Activated T-helper 9 cell treated with anti-CD3 and anti-CD28 coated beads, Interleukin-2, amount 50 U/mL, for 16 hours (primary cell): Measurements from ENCODE around the gene RYR1.
A peak's percentile ranks its signal among the peaks of the same experiment; 100 is the strongest.
"Not testable (repeated sequence)": the region's sequence is repeated elsewhere in the genome, so short reads cannot be mapped to it uniquely, and the experiment has no call there.

Experiments used
- DNase-seq: peaks from one replicate; pipeline ENCODE4 v3.0.0-alpha.2; 2020; ENCODE audit warnings: low read depth

The RYR1 gene

DNA sequence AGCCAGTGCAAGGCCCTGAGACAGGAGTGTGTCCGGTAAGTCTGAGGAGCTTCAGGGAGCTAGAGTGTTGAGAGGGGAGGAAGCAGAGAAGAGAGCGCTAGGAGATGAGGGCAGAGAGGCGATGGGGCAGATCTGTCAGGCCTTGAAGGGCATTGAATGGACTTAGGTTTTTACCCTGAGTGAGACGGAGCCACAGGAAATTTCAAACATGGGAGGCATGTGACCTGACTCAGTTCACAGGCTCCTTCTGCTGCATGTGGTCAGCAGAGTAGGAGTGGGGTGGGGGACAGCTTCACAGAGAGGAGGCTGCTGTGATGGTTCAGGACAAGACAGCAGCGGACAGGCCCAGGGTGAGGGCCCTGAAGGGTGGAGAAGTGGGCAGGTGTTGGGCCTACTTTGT is 33.1 kb upstream of the RYR1 start:
- no peak for DNase-seq

DNA sequence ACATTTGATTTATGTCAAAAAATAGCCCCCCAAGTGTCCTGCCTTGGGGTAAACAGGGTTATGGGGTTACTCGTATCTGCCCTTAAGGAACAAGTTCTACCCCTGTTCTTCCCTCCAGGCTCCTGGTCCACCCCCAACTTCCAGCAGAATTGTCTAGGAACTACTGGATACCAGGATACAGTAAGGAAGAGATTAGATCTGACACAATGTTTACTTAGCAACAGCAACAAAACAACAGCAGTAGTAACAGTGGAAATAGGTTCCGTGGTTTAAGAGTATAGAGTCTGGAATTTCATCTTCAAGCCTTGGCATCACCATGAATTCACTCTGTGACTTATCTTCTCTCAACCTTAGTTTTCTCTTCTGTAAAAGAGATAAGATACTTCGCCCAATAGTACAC is 32.3 kb upstream of the RYR1 start:
- no peak for DNase-seq

GRCh38 chr19:38402623-38402966 is 30.9 kb upstream of the RYR1 start:
- no peak for DNase-seq

GRCh38 chr19:38402967-38403674 is 30.4 kb upstream of the RYR1 start, which contains the start of gene FAM98C:
Gene FAM98C, plus strand, starts transcription at chr19:38403093. Its CDS starts 61 bp downstream, at chr19:38403154.
- peak; percentile 97 for DNase-seq

DNA sequence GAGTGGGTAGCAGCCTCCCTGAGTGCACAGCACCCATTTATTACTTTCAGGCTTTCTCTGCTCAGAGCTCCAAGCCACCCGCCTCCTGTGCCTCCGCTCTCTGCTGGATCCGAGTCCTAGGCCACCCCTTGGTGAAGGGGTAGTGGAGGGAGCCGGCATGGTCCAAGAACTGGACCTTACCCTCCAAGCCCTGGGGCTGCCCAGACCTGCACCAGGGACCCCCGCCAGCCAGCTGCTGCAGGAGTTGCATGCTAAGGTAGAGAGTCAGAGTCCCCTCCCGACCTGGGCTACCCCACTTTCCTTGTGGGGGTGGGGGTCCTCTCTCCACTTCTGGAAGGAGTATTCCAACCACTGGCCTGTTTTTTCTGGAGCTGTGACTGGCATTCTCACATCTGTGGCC is 28.6 kb upstream of the RYR1 start:
- no peak for DNase-seq

DNA sequence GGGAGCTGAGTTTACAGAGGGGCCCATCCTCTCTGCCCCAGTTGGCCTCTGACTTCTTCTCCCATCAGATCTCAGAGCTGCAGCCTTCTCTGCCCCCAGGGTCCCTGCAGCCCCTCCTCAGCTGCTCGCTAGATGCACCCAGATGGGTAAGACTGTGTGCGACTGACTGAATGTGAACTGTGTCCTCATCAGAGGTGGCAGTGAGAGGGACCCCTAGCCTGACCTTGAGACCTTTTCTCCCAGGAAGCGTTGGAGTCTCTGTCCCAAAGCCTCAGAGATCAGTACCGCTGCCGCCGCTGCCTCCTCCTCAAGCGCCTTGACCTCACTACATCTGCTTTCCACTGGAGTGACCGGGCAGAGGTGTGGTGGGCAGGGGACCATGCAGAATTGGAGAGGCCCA is 28.2 kb upstream of the RYR1 start:
- DNase-seq, result no peak

- DNase-seq, result no peak
Observed at GRCh38 chr19:38409631-38410133, 23.8 kb upstream of the RYR1 start.

DNA sequence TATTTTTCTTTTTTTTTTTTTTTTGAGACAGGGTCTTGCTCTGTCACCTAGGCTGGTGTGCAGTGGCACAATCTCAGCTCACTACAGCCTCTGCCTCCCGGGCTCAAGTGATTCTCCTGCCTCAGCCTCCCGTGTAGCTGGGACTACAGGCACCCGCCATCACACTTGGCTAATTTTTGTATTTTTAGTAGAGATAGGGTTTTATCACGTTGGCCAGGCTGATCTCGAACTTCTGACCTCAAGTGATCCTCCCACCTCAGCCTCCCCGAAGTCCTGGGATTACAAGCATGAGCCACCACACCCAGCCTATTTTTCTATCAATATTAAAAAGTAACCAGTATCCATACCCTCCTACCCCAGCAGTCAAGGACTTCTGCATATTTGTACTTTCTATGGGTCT is 23.1 kb upstream of the RYR1 start:
- DNase-seq, result not testable (repeated sequence)

- no peak for DNase-seq
Observed at GRCh38 chr19:38411041-38411712, 22.3 kb upstream of the RYR1 start.

GRCh38 chr19:38411898-38412297 is 21.6 kb upstream of the RYR1 start:
- DNase-seq, result not testable (repeated sequence)

GRCh38 chr19:38412491-38412890 is 21.0 kb upstream of the RYR1 start:
- DNase-seq, result no peak

GRCh38 chr19:38412961-38413360 is 20.5 kb upstream of the RYR1 start:
- no peak for DNase-seq

- DNase-seq, result no peak
Observed at GRCh38 chr19:38413416-38413815, 20.1 kb upstream of the RYR1 start.

DNA sequence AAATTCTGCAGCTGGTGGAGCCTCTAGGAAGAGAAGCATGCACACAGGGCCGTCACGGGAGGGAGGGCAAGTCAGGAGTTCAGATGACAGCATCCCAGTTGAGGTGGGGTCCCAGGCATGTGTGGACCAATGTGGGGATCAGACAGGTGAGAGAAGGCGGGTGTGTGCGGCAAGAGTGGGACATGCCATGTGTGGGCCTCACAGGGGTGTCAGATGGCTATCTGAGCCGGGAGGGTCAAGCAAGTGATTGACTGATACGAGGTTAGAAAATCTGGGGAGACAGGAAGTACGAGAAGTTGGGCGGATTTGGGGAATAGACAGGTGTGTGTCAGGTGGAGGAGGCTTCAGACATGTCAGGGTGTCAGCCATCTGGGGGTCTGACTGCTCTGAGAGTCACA is 16.3 kb upstream of the RYR1 start:
- DNase-seq, result no peak

DNA sequence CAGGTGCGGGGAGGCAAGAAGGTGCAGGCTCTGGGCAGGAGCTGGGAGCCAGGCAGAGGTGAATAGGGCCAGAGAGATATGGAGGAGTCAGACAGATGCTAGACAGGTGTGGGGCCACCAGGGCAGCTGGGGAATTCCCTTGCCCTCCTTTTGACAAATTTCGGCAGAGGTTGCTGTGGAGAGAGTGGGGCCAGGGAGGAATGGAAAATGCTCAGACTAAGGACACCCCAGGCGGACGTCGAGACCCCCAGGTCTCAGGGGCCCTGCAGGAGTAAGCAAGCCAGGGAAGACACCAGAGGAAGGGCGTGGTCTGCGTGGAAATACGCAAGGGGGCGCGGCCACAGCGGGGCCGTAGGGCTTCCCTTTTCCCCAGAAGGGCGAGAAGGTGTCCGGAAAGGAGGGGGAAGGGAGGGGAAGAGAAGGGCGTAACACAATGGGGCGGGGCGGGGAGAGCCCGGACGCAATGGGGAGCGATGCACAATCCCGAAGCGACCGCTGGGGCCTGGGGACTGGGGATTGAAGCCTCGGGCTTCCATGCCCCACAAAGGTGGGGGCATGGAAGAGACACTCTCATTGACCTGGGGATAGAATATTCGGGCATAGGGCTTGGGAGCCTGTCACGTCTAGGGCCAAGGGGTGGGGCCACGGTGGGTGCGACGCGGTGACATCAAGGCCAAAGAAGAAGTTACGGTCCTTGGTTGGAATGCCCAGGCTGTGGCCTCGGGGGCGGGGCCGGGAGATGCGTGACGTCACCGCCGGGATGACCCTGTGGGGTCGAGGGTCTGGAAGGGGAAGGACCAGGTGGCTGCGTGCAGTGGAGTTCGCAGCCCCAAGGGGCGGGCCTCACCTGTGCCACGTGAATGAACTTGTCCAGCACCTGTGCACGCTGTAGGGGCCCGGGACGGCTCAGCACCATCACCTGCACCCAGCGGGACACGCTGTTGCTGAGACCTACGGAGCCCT is 15.7 kb upstream of the RYR1 start:
- peak; percentile 33 for DNase-seq

DNA sequence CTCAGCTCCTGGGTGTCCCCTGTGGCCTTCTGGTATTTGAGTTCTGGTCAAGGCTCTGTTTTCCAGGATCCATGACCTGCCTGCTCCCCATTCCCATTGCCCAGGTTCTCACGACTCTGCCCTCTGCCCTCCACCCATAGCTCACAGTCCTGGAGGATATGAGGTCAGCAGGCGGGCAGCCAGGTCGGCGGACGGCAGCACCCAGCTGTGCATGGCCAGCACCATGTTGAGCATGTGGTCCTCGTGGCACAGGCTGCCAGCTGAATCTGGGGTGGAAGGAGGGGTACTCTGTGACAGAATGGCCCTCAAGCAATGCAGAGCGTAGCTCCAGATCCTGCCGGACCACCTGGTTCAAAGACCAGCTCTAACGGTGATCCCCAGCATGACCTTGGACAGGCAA is 12.6 kb upstream of the RYR1 start:
- DNase-seq, result no peak

DNA sequence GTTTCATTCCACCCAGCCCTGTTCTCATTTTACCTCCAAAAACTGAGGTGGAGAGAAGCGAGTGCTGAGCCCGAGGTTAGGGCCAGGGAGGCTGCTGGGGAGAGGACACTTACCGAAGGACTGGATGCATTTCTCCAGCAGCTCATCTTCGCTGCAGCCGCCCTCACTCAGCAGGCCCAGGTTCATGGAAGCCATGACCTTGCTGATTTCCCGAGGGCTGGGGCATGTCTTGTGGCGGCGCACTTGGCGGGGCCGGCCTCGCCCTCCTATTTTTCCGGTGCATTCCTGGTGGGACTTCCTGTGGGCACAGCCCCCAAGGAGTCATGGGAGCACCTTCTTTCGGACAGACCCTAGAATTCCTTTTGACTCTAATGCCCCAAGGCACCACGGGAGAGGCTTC is 11.6 kb upstream of the RYR1 start:
- no peak for DNase-seq

DNA sequence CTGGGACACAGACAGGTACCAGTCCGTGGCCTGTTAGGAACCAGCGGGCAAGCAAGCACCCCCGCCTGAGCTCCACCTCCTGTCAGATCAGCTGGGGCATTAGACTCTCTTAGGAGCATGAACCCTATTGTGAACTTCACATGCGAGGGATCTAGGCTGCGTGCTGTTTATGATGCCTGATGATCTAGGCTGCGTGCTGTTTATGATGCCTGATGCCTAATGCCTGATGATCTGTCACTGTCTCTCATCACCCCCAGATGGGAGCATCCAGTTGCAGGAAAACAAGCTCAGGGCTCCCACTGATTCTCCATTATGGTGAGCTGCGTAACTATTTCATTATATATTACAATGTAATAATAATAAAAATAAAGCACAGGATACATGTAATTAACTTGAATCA is 11.1 kb upstream of the RYR1 start:
- no peak for DNase-seq

GRCh38 chr19:38424272-38424671 is 9.2 kb upstream of the RYR1 start:
- DNase-seq, result no peak

- DNase-seq, result no peak
Observed at GRCh38 chr19:38425222-38425809, 8.2 kb upstream of the RYR1 start.

- peak; percentile 26 for DNase-seq
Observed at GRCh38 chr19:38425810-38426466, 7.6 kb upstream of the RYR1 start, which contains the start of gene RASGRP4. Gene RASGRP4, minus strand, starts transcription at chr19:38426219. Its CDS starts 128 bp downstream, at chr19:38426091.
